Activated CD8-positive, alpha-beta memory T cell treated with anti-CD3 and anti-CD28 coated beads, Interleukin-2, amount 10 ng/mL, durations not matched to agents 7 days and 5 days (primary cell): ENCODE measurements around the gene ZNF189. TPM values are rescaled to one million over a fixed set of nuclear protein-coding genes. Genes with fewer than 3 reads are reported as not detected.

Experiments
- ATAC-seq: fragments of 150-1000 bp; cut with Tn5 transposase; one replicate; pipeline ENCODE4 v1.10.0; 2021; ENCODE audit warnings: moderate library complexity
- CTCF ChIA-PET: fragments of 350-600 bp; sonication (Branson Sonifier 250); formaldehyde crosslinking; loops from one replicate; lab custom pipeline; 2021; ENCODE audit warnings: antibody characterized with exemption; lab: Charles Lee
- DNase-seq: peaks from one replicate; pipeline ENCODE4 v3.0.0-alpha.2; 2020
- H3K27ac Mint-ChIP-seq: one replicate; pipeline ENCODE4 v1.8.0; 2021; ENCODE audit warnings: mild to moderate bottlenecking, mixed read lengths
- H3K27me3 Mint-ChIP-seq: one replicate; pipeline ENCODE4 v1.8.0; 2021; ENCODE audit warnings: mixed read lengths
- H3K36me3 Mint-ChIP-seq: one replicate; pipeline ENCODE4 v1.8.0; 2021; ENCODE audit warnings: mild to moderate bottlenecking, mixed read lengths
- H3K4me1 Mint-ChIP-seq: one replicate; pipeline ENCODE4 v1.8.0; 2021; ENCODE audit warnings: mixed read lengths
- H3K4me3 Mint-ChIP-seq: one replicate; pipeline ENCODE4 v1.8.0; 2021; ENCODE audit warnings: mild to moderate bottlenecking, moderate library complexity, mixed read lengths
- H3K9me3 Mint-ChIP-seq: one replicate; pipeline ENCODE4 v1.8.0; 2022; ENCODE audit warnings: low read depth, mixed read lengths
- total RNA-seq, 2 experiments: library from RNA; stranded (reverse); gene quantifications; one replicate each; pipeline ENCODE4 v1.2.3, GENCODE V29; 2021

Gene ZNF189
- 10 to 100 TPM in 1 of 2 experiments, 1 to 10 TPM in 1; 9.2 to 12.6 TPM for total RNA-seq

- peak; percentile 99 for DNase-seq
- peak within 1 kb of the TSS; percentile 98 for H3K4me3 Mint-ChIP-seq
- H3K9me3 Mint-ChIP-seq: peaks cover 30% of the 10 kb centered on the region
- peak within 1 kb of the TSS; percentile 97 for H3K27ac Mint-ChIP-seq
- ATAC-seq: peak; percentile 97
- peaks cover 73% of the 10 kb centered on the region for H3K36me3 Mint-ChIP-seq
- peaks cover 52% of the 10 kb centered on the region for H3K4me1 Mint-ChIP-seq
- CTCF ChIA-PET: interaction anchor here (1.0 to 1.8 kb wide), 5 partner anchors 10 to 1050 kb away, joined by 3 to 14 read pairs (median 3); no protein-coding TSS in a partner anchor
- H3K27me3 Mint-ChIP-seq: no peaks in the 10 kb centered on the region
Measured at GRCh38 chr9:101398068-101398929, at the start of gene ZNF189, which contains the start of gene MRPL50. Gene ZNF189 (plus strand): TSS chr9:101398851. CDS start chr9:101399157, 306 bp downstream. Gene MRPL50 (minus strand): TSS chr9:101398618. CDS start chr9:101398592, 26 bp downstream.

- H3K4me3 Mint-ChIP-seq: no peak overlapping the region
- no peak for ATAC-seq
Measured at GRCh38 chr9:101350285-101350684, 48.4 kb upstream of the ZNF189 start.

GRCh38 chr9:101352892-101353463 lies 45.7 kb upstream of the ZNF189 start:
- CTCF ChIA-PET: no interaction called here
- no peak overlapping the region for H3K4me3 Mint-ChIP-seq
- peaks cover 4% of the 10 kb centered on the region for H3K27me3 Mint-ChIP-seq
- H3K27ac Mint-ChIP-seq: no peak overlapping the region
- no peaks in the 10 kb centered on the region for H3K36me3 Mint-ChIP-seq
- no peak for ATAC-seq
- no peak for DNase-seq
- H3K9me3 Mint-ChIP-seq: no peaks in the 10 kb centered on the region
- no peaks in the 10 kb centered on the region for H3K4me1 Mint-ChIP-seq

More at GRCh38 chr9:101350285-101350684, 48.4 kb upstream of the ZNF189 start:
- H3K4me1 Mint-ChIP-seq: no peaks in the 10 kb centered on the region
- no peaks in the 10 kb centered on the region for H3K9me3 Mint-ChIP-seq
- no peak overlapping the region for H3K27ac Mint-ChIP-seq
- peaks cover 4% of the 10 kb centered on the region for H3K27me3 Mint-ChIP-seq
- CTCF ChIA-PET: no interaction called here
- DNase-seq: no peak
- H3K36me3 Mint-ChIP-seq: no peaks in the 10 kb centered on the region

GRCh38 chr9:101353683-101354082 lies 45.0 kb upstream of the ZNF189 start:
- CTCF ChIA-PET: no interaction called here
- no peaks in the 10 kb centered on the region for H3K4me1 Mint-ChIP-seq
- no peak overlapping the region for H3K4me3 Mint-ChIP-seq
- no peaks in the 10 kb centered on the region for H3K9me3 Mint-ChIP-seq
- ATAC-seq (no peak), DNase-seq (no peak)
- no peak overlapping the region for H3K27ac Mint-ChIP-seq
- no peaks in the 10 kb centered on the region for H3K36me3 Mint-ChIP-seq
- peaks cover 2% of the 10 kb centered on the region for H3K27me3 Mint-ChIP-seq

GRCh38 chr9:101354143-101354764 lies 44.4 kb upstream of the ZNF189 start:
- H3K4me1 Mint-ChIP-seq: no peaks in the 10 kb centered on the region
- peaks cover 2% of the 10 kb centered on the region for H3K27me3 Mint-ChIP-seq
- no peak overlapping the region for H3K27ac Mint-ChIP-seq
- ATAC-seq: no peak
- CTCF ChIA-PET: no interaction called here
- H3K36me3 Mint-ChIP-seq: no peaks in the 10 kb centered on the region
- no peaks in the 10 kb centered on the region for H3K9me3 Mint-ChIP-seq
- no peak for DNase-seq
- no peak overlapping the region for H3K4me3 Mint-ChIP-seq

GRCh38 chr9:101354765-101355708 lies 43.6 kb upstream of the ZNF189 start:
- ATAC-seq (no peak), DNase-seq (no peak)
- H3K36me3 Mint-ChIP-seq: no peaks in the 10 kb centered on the region
- no peak overlapping the region for H3K4me3 Mint-ChIP-seq
- H3K9me3 Mint-ChIP-seq: no peaks in the 10 kb centered on the region
- no peaks in the 10 kb centered on the region for H3K4me1 Mint-ChIP-seq
- CTCF ChIA-PET: no interaction called here
- H3K27me3 Mint-ChIP-seq: peaks cover 2% of the 10 kb centered on the region
- H3K27ac Mint-ChIP-seq: no peak overlapping the region

- Mint-ChIP-seq H3K27me3 (no peaks in the 10 kb centered on the region), H3K4me3 (no peak overlapping the region), H3K36me3 (no peaks in the 10 kb centered on the region), H3K27ac (no peak overlapping the region), H3K9me3 (no peaks in the 10 kb centered on the region), H3K4me1 (no peaks in the 10 kb centered on the region)
- ATAC-seq: no peak
- DNase-seq: no peak
- CTCF ChIA-PET: no interaction called here
Measured at GRCh38 chr9:101356619-101357018, 42.0 kb upstream of the ZNF189 start.

GRCh38 chr9:101359679-101360078 lies 39.0 kb upstream of the ZNF189 start:
- H3K27ac Mint-ChIP-seq: no peak overlapping the region
- H3K4me3 Mint-ChIP-seq: no peak overlapping the region
- no peaks in the 10 kb centered on the region for H3K9me3 Mint-ChIP-seq
- CTCF ChIA-PET: interaction anchor here (0.8 kb wide), 1 partner anchor 48 kb away, joined by 3 read pairs; no protein-coding TSS in a partner anchor
- DNase-seq (no peak), ATAC-seq (no peak)
- no peaks in the 10 kb centered on the region for H3K4me1 Mint-ChIP-seq
- no peaks in the 10 kb centered on the region for H3K36me3 Mint-ChIP-seq
- no peaks in the 10 kb centered on the region for H3K27me3 Mint-ChIP-seq

- H3K4me1 Mint-ChIP-seq: no peaks in the 10 kb centered on the region
- no peaks in the 10 kb centered on the region for H3K36me3 Mint-ChIP-seq
- DNase-seq (no peak), ATAC-seq (no peak)
- H3K4me3 Mint-ChIP-seq: no peak overlapping the region
- no peaks in the 10 kb centered on the region for H3K9me3 Mint-ChIP-seq
- CTCF ChIA-PET: interaction anchor here (0.8 kb wide), 1 partner anchor 49 kb away, joined by 3 read pairs; no protein-coding TSS in a partner anchor
- H3K27me3 Mint-ChIP-seq: no peaks in the 10 kb centered on the region
- no peak overlapping the region for H3K27ac Mint-ChIP-seq
Measured at GRCh38 chr9:101360647-101361046, 38.0 kb upstream of the ZNF189 start.

GRCh38 chr9:101362450-101362849 lies 36.2 kb upstream of the ZNF189 start:
- Mint-ChIP-seq H3K27ac (no peak overlapping the region), H3K4me3 (no peak overlapping the region), H3K9me3 (no peaks in the 10 kb centered on the region), H3K4me1 (no peaks in the 10 kb centered on the region), H3K27me3 (no peaks in the 10 kb centered on the region), H3K36me3 (no peaks in the 10 kb centered on the region)
- DNase-seq (no peak), ATAC-seq (no peak)
- CTCF ChIA-PET: no interaction called here

- H3K9me3 Mint-ChIP-seq: no peaks in the 10 kb centered on the region
- DNase-seq (no peak), ATAC-seq (no peak)
- H3K4me3 Mint-ChIP-seq: no peak overlapping the region
- CTCF ChIA-PET: no interaction called here
- no peaks in the 10 kb centered on the region for H3K4me1 Mint-ChIP-seq
- H3K27me3 Mint-ChIP-seq: peaks cover 3% of the 10 kb centered on the region
- no peaks in the 10 kb centered on the region for H3K36me3 Mint-ChIP-seq
- no peak overlapping the region for H3K27ac Mint-ChIP-seq
Measured at GRCh38 chr9:101365181-101365580, 33.5 kb upstream of the ZNF189 start.

GRCh38 chr9:101366038-101366756 lies 32.5 kb upstream of the ZNF189 start:
- DNase-seq (no peak), ATAC-seq (no peak)
- Mint-ChIP-seq H3K4me1 (no peaks in the 10 kb centered on the region), H3K27me3 (peaks cover 3% of the 10 kb centered on the region), H3K4me3 (no peak overlapping the region), H3K9me3 (no peaks in the 10 kb centered on the region), H3K36me3 (no peaks in the 10 kb centered on the region), H3K27ac (no peak overlapping the region)
- CTCF ChIA-PET: no interaction called here
